Loucy (cell line): ENCODE results near the gene TMEM238.

Experiments used
- EZH2phosphoT487 ChIP-seq: fragments of 200-600 bp; IDR thresholded peaks from 2 replicates; pipeline ENCODE4 v1.6.1; 2018; ENCODE audit warnings: antibody characterized with exemption, mild to moderate bottlenecking, moderate library complexity, borderline replicate concordance
- TF ChIP-seq, protein P1 (sequence below): fragments of 200-600 bp; sonication (generic); conservative IDR thresholded peaks from 2 replicates; pipeline ENCODE4 v1.5.1; 2014; ENCODE audit warnings: mild to moderate bottlenecking, antibody characterized with exemption, low read length

DNA sequence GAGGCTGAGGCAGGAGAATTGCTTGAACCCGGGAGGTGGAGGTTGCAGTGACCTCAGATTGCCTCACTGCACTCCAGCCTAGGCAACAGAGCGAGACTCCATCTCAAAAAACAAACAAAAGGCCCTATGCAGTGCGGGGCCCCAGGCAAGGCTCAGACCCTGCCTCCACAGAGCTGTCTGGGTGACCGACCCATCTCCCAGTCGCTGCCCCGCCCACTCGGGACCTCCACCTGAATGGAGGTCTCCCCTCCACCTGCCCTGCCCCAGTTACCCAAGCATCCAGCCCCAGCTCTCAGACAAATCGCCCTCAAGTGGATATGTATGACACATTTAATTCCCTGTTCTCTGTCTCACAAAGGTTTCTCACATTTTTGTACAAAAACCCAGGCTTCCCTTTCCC lies 18.8 kb downstream of the TMEM238 start:
- TF ChIP-seq, protein P1, sequence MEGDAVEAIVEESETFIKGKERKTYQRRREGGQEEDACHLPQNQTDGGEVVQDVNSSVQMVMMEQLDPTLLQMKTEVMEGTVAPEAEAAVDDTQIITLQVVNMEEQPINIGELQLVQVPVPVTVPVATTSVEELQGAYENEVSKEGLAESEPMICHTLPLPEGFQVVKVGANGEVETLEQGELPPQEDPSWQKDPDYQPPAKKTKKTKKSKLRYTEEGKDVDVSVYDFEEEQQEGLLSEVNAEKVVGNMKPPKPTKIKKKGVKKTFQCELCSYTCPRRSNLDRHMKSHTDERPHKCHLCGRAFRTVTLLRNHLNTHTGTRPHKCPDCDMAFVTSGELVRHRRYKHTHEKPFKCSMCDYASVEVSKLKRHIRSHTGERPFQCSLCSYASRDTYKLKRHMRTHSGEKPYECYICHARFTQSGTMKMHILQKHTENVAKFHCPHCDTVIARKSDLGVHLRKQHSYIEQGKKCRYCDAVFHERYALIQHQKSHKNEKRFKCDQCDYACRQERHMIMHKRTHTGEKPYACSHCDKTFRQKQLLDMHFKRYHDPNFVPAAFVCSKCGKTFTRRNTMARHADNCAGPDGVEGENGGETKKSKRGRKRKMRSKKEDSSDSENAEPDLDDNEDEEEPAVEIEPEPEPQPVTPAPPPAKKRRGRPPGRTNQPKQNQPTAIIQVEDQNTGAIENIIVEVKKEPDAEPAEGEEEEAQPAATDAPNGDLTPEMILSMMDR: no peak
- TF ChIP-seq EZH2phosphoT487: no peak
